BE2C (cell line): ENCODE data around the gene EIF4G3.
"Not testable (repeated sequence)": the region's sequence is repeated elsewhere in the genome, so short reads cannot be mapped to it uniquely, and the experiment has no call there.

Experiments
- DNase-seq: peaks from one replicate; pipeline ENCODE4 v3.0.0-alpha.2; 2020
- H3K27me3 ChIP-seq: fragments of 250-450 bp; sonication (Bioruptor Pico); 2 replicates; pipeline ENCODE4 v1.5.1; 2020; ENCODE audit warnings: mild to moderate bottlenecking
- H3K36me3 ChIP-seq: fragments of 250-450 bp; sonication (Bioruptor Pico); 2 replicates; pipeline ENCODE4 v1.5.1; 2020; ENCODE audit warnings: mild to moderate bottlenecking
- H3K4me1 ChIP-seq: fragments of 250-450 bp; sonication (Bioruptor Pico); 2 replicates; pipeline ENCODE4 v1.5.1; 2020
- H3K4me3 ChIP-seq: 2 replicates; pipeline ENCODE4 v1.5.1; 2011; ENCODE audit warnings: low read depth, low read length
- H3K9me3 ChIP-seq: fragments of 250-450 bp; sonication (Bioruptor Pico); 2 replicates; pipeline ENCODE4 v1.5.1; 2020
- CTCF ChIP-seq: IDR thresholded peaks from 2 replicates; pipeline ENCODE4 v1.5.1; 2012; ENCODE audit warnings: mild to moderate bottlenecking, low read depth, low read length

EIF4G3 gene

GRCh38 chr1:20913242-20913641 is 263.5 kb downstream of the EIF4G3 start:
- Histone ChIP-seq H3K36me3 (no peaks in the 10 kb centered on the region), H3K9me3 (no peaks in the 10 kb centered on the region), H3K27me3 (no peaks in the 10 kb centered on the region), H3K4me3 (no peak overlapping the region), H3K4me1 (no peaks in the 10 kb centered on the region)
- DNase-seq: no peak
- no peak for TF ChIP-seq CTCF

GRCh38 chr1:20907526-20907925 is 269.2 kb downstream of the EIF4G3 start:
- not testable (repeated sequence) for DNase-seq, H3K4me1 ChIP-seq, H3K27me3 ChIP-seq, H3K9me3 ChIP-seq, H3K4me3 ChIP-seq, H3K36me3 ChIP-seq

GRCh38 chr1:20903437-20903836 is 273.3 kb downstream of the EIF4G3 start:
- H3K9me3 ChIP-seq: no peaks in the 10 kb centered on the region
- no peaks in the 10 kb centered on the region for H3K27me3 ChIP-seq
- no peaks in the 10 kb centered on the region for H3K4me1 ChIP-seq
- no peak overlapping the region for H3K4me3 ChIP-seq
- TF ChIP-seq CTCF: no peak
- DNase-seq: no peak
- no peaks in the 10 kb centered on the region for H3K36me3 ChIP-seq

- Histone ChIP-seq H3K4me3 (no peak overlapping the region), H3K4me1 (no peaks in the 10 kb centered on the region), H3K27me3 (no peaks in the 10 kb centered on the region), H3K36me3 (no peaks in the 10 kb centered on the region), H3K9me3 (no peaks in the 10 kb centered on the region)
- no peak for TF ChIP-seq CTCF
- no peak for DNase-seq
Observed at GRCh38 chr1:20900056-20900455, 276.6 kb downstream of the EIF4G3 start.

- no peak for TF ChIP-seq CTCF
- H3K9me3 ChIP-seq: no peaks in the 10 kb centered on the region
- no peak for DNase-seq
- H3K27me3 ChIP-seq: no peaks in the 10 kb centered on the region
- no peak overlapping the region for H3K4me3 ChIP-seq
- no peaks in the 10 kb centered on the region for H3K36me3 ChIP-seq
- no peaks in the 10 kb centered on the region for H3K4me1 ChIP-seq
Observed at GRCh38 chr1:20899154-20899972, 277.3 kb downstream of the EIF4G3 start.

GRCh38 chr1:20896826-20897225 is 279.9 kb downstream of the EIF4G3 start:
- DNase-seq: no peak
- H3K9me3 ChIP-seq: no peaks in the 10 kb centered on the region
- H3K27me3 ChIP-seq: no peaks in the 10 kb centered on the region
- H3K4me1 ChIP-seq: no peaks in the 10 kb centered on the region
- no peak overlapping the region for H3K4me3 ChIP-seq
- no peaks in the 10 kb centered on the region for H3K36me3 ChIP-seq
- TF ChIP-seq CTCF: no peak
